RWPE1 (cell line): Measurements from ENCODE around the gene EXOC3L1.

Experiments
- CTCF ChIA-PET: fragments of 350-600 bp; sonication (Branson Sonifier 250); formaldehyde crosslinking; extraction: SDS; loops from one replicate; lab custom pipeline; 2021; lab: Yijun Ruan, JAX
- POLR2A ChIA-PET: fragments of 400-600 bp; formaldehyde crosslinking; extraction: SDS; loops from one replicate; lab custom pipeline; 2020; ENCODE audit warnings: antibody characterized with exemption; ENCODE audit not compliant: low non-redundant PET; lab: Yijun Ruan, JAX
- DNase-seq: peaks from one replicate; pipeline ENCODE4 v3.0.0; 2012; ENCODE audit warnings: low spot score
- H3K27ac ChIP-seq: fragments of 450-650 bp; 2 replicates; pipeline ENCODE4 v1.5.1; 2017
- TF ChIP-seq, protein P1 (sequence below): fragments of 450-650 bp; conservative IDR thresholded peaks from 2 replicates; pipeline ENCODE4 v1.5.1; 2017; ENCODE audit warnings: low read depth, mild to moderate bottlenecking

Gene EXOC3L1

DNA sequence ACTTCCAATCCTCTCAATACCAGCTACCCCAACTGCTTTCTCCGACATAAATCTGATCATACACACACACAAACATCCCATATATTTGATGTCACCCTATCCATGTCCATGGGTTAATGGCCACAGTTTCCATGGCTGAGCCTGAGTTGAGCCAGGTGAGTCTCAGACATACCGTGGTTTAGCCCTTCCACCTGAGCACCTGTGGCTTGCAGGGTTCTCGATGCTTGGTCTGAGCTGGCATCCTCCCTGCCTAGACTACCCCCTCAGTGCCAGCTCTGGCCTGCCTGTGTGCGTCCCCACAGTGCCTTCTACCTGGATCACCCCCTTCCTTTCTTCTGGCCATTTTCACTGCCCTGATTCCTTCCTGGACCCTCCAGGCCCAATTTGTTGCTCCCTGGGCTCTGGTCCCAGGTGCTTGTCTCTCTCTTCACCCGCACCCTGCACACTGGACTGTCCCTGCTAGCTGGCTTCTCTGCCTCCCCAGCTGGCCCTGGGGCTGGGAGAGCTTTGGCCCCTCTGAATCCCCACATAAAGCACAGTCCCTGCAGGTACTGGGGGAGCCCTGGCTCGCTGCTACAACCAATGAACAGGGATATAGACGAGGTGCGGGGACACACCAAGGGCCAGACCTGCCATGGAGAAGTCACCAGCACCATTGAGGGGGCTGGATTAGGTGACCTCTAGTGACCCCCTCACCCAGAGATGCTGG, 16.3 kb upstream of the EXOC3L1 start:
- TF ChIP-seq, protein P1, sequence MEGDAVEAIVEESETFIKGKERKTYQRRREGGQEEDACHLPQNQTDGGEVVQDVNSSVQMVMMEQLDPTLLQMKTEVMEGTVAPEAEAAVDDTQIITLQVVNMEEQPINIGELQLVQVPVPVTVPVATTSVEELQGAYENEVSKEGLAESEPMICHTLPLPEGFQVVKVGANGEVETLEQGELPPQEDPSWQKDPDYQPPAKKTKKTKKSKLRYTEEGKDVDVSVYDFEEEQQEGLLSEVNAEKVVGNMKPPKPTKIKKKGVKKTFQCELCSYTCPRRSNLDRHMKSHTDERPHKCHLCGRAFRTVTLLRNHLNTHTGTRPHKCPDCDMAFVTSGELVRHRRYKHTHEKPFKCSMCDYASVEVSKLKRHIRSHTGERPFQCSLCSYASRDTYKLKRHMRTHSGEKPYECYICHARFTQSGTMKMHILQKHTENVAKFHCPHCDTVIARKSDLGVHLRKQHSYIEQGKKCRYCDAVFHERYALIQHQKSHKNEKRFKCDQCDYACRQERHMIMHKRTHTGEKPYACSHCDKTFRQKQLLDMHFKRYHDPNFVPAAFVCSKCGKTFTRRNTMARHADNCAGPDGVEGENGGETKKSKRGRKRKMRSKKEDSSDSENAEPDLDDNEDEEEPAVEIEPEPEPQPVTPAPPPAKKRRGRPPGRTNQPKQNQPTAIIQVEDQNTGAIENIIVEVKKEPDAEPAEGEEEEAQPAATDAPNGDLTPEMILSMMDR, result no peak
- POLR2A ChIA-PET, result interaction anchor here (0.5 kb wide), 1 partner anchor 113 kb away, joined by 3 read pairs; no protein-coding TSS in a partner anchor
- DNase-seq, result no peak
- CTCF ChIA-PET, result interaction anchor here (0.7 to 3.7 kb wide), 3 partner anchors 7 to 259 kb away, joined by 3 to 20 read pairs (median 3); partner anchors contain the start of gene ELMO3
- peak overlapping the region; percentile 87 for H3K27ac ChIP-seq

DNA sequence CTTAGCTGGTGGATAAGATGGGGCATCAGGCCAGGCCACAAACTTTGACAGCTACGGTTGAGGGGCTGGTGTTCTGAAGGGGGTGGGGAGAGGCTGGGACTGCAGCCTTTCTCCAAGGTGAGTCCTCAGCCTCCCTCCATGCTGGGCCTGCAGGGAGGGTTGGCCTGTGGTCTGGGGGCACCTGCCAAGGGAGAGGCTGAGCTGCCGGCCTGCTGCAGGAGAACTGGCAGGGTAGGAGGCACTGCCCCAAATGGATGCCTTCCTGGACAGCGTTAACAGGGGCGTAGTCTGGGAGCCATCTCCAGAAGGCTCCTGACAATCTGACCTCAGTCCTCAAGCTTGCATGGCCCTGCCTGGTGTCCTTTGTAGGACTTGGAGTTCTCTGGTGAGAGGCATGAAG, 14.1 kb upstream of the EXOC3L1 start:
- TF ChIP-seq, protein P1, result no peak
- no peak for DNase-seq
- ChIA-PET CTCF (no interaction called here), POLR2A (no interaction called here)
- peak overlapping the region; percentile 87 for H3K27ac ChIP-seq

DNA sequence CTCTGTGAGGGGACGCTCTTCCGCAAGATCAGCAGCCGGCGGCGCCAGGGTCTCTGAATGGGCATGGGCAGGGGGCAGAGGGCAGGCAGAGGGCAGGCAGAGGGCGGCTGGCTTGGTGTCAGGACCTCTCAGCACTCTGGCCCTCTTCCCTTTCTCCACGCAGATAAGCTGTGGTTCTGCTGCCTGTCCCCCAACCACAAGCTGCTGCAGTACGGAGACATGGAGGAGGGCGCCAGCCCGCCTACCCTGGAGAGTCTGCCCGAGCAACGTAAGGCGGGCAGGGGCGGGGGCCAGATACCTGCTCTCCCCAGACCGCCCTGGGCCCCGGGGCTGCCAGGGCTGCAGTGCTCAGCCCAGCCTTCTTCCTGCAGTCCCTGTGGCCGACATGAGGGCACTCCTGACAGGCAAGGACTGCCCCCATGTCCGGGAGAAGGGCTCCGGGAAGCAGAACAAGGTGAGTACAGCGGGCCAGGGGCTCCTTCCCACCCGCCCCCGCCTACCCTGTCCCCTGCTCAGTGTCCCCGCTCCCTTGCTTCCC, 13.1 kb upstream of the EXOC3L1 start:
- H3K27ac ChIP-seq, result peak overlapping the region; percentile 87
- ChIA-PET CTCF (interaction anchor here (0.6 to 0.7 kb wide), 2 partner anchors 32 to 198 kb away, joined by 3 read pairs; no protein-coding TSS in a partner anchor), POLR2A (no interaction called here)
- TF ChIP-seq, protein P1, result no peak
- DNase-seq, result no peak

DNA sequence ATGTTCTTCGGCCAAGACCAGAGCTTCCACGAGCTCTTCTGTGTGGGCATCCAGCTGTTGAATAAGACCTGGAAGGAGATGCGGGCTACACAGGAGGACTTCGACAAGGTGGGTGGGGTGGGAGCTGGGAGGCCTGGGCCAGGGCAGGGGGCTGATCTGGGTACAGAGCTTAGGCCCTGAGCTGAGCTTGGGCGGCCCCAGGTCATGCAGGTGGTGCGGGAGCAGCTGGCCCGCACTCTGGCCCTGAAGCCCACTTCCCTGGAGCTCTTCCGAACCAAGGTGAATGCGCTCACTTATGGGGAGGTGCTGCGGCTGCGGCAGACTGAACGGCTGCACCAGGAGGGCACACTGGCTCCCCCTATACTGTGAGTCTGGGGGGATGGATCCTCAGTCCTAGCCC, 12.5 kb upstream of the EXOC3L1 start:
- TF ChIP-seq, protein P1, result no peak
- POLR2A ChIA-PET, result no interaction called here
- DNase-seq, result no peak
- H3K27ac ChIP-seq, result peak overlapping the region; percentile 28
- CTCF ChIA-PET, result interaction anchor here (0.7 kb wide), 1 partner anchor 33 kb away, joined by 3 read pairs; no protein-coding TSS in a partner anchor

DNA sequence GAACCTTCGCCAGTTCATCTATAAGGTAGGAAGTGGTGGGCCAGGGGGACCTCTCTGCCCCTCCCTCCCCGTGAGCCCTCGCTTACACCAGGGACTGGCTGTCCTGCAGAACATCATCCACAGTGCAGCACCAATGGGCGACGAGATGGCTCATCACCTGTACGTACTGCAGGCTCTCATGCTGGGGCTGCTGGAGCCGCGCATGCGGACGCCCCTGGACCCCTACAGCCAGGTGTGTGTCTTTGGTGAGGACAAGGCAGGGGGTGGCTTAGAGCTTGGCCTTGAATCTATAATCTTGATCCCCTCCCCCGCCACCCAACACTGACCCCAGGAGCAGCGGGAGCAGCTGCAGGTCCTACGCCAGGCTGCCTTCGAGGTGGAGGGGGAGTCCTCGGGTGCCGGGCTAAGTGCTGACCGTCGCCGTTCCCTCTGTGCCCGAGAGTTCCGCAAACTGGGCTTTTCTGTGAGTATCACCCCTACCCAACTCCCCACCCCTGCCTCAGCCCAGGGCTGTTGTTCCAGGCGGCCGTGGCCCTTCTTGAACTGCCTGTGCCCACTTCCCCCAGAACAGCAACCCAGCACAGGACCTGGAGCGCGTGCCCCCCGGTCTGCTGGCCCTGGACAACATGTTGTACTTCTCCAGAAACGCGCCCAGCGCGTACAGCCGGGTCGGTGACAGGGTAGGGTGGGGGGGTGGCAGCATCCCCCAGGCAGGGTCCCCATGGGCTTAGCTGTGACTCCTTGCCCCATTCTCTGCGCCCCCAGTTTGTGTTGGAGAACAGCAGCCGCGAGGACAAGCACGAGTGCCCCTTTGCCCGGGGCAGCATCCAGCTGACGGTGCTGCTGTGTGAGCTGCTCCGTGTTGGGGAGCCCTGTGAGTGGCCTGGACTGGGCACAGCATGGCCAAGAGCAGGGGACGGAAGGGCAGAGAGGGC, 11.7 kb upstream of the EXOC3L1 start:
- H3K27ac ChIP-seq, result peak overlapping the region; percentile 28
- TF ChIP-seq, protein P1, result no peak
- ChIA-PET CTCF (no interaction called here), POLR2A (interaction anchor here (0.7 kb wide), 1 partner anchor 45 kb away, joined by 5 read pairs; no protein-coding TSS in a partner anchor)
- no peak for DNase-seq

DNA sequence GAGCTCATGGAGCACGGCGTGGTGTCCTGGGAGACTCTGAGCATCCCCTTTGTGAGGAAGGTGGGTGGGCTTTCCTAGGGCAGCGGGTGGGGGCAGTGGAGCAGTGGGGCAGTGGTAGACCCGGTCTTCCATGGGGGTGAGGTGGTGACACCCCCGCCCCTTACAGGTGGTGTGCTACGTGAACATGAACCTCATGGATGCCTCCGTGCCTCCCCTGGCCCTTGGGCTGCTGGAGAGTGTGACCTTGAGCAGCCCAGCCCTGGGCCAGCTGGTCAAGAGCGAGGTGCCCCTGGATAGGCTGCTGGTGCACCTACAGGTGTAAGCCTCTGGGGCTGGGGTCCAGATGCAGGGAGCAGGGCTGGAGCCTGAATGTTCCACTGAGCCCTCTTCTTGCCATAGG, 10.6 kb upstream of the EXOC3L1 start:
- POLR2A ChIA-PET, result interaction anchor here (0.6 kb wide), 1 partner anchor 240 kb away, joined by 4 read pairs; no protein-coding TSS in a partner anchor
- H3K27ac ChIP-seq, result peak overlapping the region; percentile 92
- DNase-seq, result no peak
- CTCF ChIA-PET, result interaction anchor here (0.6 to 4.5 kb wide), 2 partner anchors 11 to 22 kb away, joined by 3 to 19 read pairs; no protein-coding TSS in a partner anchor
- TF ChIP-seq, protein P1, result no peak
